Measurements from ENCODE around the gene RNF187.

DNA sequence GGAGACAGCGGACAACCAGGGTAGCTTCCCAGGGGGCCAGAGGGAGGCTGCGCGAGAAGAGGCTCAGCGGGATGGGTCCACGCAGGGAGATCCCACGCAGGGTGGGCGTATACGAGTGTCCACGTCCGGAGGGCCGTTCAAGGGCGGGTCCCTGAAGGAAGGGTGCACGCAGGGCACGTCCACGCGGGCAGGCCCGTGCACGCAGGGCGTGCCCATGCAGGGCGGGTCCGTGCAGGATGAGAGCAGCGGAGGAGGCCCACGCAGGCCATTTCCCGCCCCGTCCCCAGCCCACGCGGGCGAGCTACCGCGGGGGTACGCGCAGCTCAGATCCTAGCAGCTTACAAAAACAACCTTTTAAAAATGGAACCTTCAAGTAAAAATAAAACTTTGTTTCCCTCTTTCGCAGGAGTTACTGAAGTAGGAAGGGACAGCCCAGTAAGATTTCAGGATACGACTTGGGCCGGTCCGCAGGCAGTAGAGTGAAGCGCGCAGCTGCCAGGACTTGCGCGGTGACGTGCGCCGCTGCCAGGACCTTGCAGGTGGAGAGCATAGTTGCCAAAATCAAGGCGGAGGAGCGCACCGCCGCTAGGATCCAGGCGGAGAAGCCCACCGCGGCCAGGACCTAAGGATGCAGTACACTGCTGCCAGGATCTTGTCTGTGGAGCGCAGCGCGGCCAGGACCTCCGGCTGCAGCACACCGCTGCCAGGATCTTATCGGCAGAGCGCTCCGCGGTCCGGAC is 416 bp upstream of the RNF187 start:
- TF ChIP-seq TAF1 (IDR thresholded peaks at IDR 0.05; ENCODE audit: borderline replicate concordance, insufficient read depth, low read length) (no peak), POLR2AphosphoS5 (IDR thresholded peaks at IDR 0.05; ENCODE audit: low read depth, low read length) (peak; percentile 77), SIN3A (IDR thresholded peaks at IDR 0.05; ENCODE audit: borderline replicate concordance, insufficient read depth, low read length) (no peak)
- TF ChIP-seq, protein P1, sequence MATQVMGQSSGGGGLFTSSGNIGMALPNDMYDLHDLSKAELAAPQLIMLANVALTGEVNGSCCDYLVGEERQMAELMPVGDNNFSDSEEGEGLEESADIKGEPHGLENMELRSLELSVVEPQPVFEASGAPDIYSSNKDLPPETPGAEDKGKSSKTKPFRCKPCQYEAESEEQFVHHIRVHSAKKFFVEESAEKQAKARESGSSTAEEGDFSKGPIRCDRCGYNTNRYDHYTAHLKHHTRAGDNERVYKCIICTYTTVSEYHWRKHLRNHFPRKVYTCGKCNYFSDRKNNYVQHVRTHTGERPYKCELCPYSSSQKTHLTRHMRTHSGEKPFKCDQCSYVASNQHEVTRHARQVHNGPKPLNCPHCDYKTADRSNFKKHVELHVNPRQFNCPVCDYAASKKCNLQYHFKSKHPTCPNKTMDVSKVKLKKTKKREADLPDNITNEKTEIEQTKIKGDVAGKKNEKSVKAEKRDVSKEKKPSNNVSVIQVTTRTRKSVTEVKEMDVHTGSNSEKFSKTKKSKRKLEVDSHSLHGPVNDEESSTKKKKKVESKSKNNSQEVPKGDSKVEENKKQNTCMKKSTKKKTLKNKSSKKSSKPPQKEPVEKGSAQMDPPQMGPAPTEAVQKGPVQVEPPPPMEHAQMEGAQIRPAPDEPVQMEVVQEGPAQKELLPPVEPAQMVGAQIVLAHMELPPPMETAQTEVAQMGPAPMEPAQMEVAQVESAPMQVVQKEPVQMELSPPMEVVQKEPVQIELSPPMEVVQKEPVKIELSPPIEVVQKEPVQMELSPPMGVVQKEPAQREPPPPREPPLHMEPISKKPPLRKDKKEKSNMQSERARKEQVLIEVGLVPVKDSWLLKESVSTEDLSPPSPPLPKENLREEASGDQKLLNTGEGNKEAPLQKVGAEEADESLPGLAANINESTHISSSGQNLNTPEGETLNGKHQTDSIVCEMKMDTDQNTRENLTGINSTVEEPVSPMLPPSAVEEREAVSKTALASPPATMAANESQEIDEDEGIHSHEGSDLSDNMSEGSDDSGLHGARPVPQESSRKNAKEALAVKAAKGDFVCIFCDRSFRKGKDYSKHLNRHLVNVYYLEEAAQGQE (IDR thresholded peaks at IDR 0.05; ENCODE audit: insufficient read depth in 1 of 2, low read depth in 2 of 2, low read length in 2 of 2): no peak

Measured in PFSK-1 (cell line).